ENCODE results near the gene TECR. TPM values are rescaled to one million over a fixed set of nuclear protein-coding genes. Genes with fewer than 3 reads are reported as not detected.

TECR gene
- total and polyA plus RNA-seq, 2 donors (not counting 3 experiments of a cell fraction or from before 2014, with no cell fraction given): 109 to 193 TPM

GRCh38 chr19:14505488-14506239 is 23.7 kb upstream of the TECR start:
- Histone ChIP-seq H4K20me1 (replicated peaks; ENCODE audit: control insufficient read depth, extremely low read depth, insufficient read depth, low read length) (no peaks in the 10 kb centered on the region), H3K36me3 (ENCODE audit: control insufficient read depth in 2 of 2, extremely low read depth in 1 of 2, insufficient read depth in 2 of 2, low read length in 2 of 2) (no peaks in the 10 kb centered on the region), H3K4me1 (ENCODE audit: control insufficient read depth, extremely low read depth, insufficient read depth, low read length) (peaks cover 12% of the 10 kb centered on the region), H2AFZ (ENCODE audit: low read depth, low read length) (peak overlapping the region; percentile 41), H3K79me2 (ENCODE audit: control insufficient read depth, insufficient read depth, low read length) (no peaks in the 10 kb centered on the region), H3K9me1 (replicated peaks; ENCODE audit: control insufficient read depth, extremely low read depth, insufficient read depth, low read length) (no peaks in the 10 kb centered on the region), H3K4me2 (ENCODE audit: insufficient read depth, low read length) (no peak overlapping the region), H3K9me3 (replicated peaks; ENCODE audit: control insufficient read depth, insufficient read depth, low read length) (no peaks in the 10 kb centered on the region), H3K9ac (replicated peaks; ENCODE audit: extremely low read depth, insufficient read depth, low read length) (no peak overlapping the region), H3K27ac (ENCODE audit: insufficient read depth, low read depth, low read length) (no peak overlapping the region), H3K27me3 (ENCODE audit: control insufficient read depth in 2 of 2, insufficient read depth in 2 of 2, low read length in 2 of 2) (peaks cover 0 to 2% of the 10 kb centered on the region in 2 experiments), H3K4me3 (replicated peaks in 1 of 3; ENCODE audit: insufficient read depth in 1 of 3, low read depth in 1 of 3, low read length in 3 of 3) (no peak overlapping the region)
- intact Hi-C loops (cut with micrococcal nuclease) (no loop called here), dilution Hi-C loops (cut with MboI; ENCODE audit: extremely low pct_ligation_motif_present, low sequenced_read_pairs) (no loop called here)
- peak; percentile 28 for DNase-seq (ENCODE audit: low read depth, low spot score)
- ChIA-PET POLR2A (no interaction called here), CTCF (interaction anchor here (1.0 to 2.4 kb wide), 6 partner anchors 8 to 51 kb away, joined by 3 to 22 read pairs (median 4); partner anchors contain the start of genes DNAJB1 and GIPC1)
- peak; percentile 64 for FAIRE-seq
- BruUV-seq (replicated peaks): no TSS peak
- TF ChIP-seq JUN (IDR thresholded peaks at IDR 0.05; ENCODE audit: borderline replicate concordance, insufficient read depth, insufficient read length, low read depth) (no peak), CTCF (IDR thresholded peaks at IDR 0.05; ENCODE audit: extremely low read depth in 1 of 2, insufficient read depth in 1 of 2, low read depth in 1 of 2, low read length in 2 of 2) (peak; percentile 71 to 83)
